HepG2 (cell line): ENCODE results near the gene SFT2D1. TPM values are rescaled to one million over a fixed set of nuclear protein-coding genes. Genes with fewer than 3 reads are reported as not detected.
A peak's percentile ranks its signal among the peaks of the same experiment; 100 is the strongest.

Experiments
- ARNT ChIP-seq: fragments of 450-650 bp; IDR thresholded peaks from 2 replicates; pipeline ENCODE4 v1.6.1; 2017
- ESRRA ChIP-seq: sonication (generic); formaldehyde crosslinking; IDR thresholded peaks from 2 replicates; pipeline ENCODE4 v1.5.1; 2020; ENCODE audit warnings: mild to moderate bottlenecking, low read depth, missing genetic modification reagents
- ETV5 ChIP-seq: IDR thresholded peaks from 2 replicates; pipeline ENCODE4 v1.6.1; 2018; ENCODE audit warnings: missing biosample characterization, missing genetic modification reagents, inconsistent platforms, borderline replicate concordance
- HOXA7 ChIP-seq: sonication (generic); formaldehyde crosslinking; IDR thresholded peaks from 2 replicates; pipeline ENCODE4 v1.8.1; 2022; ENCODE audit warnings: mild to moderate bottlenecking, missing genetic modification reagents, moderate library complexity
- KDM2A ChIP-seq: sonication (generic); formaldehyde crosslinking; IDR thresholded peaks from 2 replicates; pipeline ENCODE4 v1.4.0; 2020; ENCODE audit warnings: low read depth, missing genetic modification reagents, borderline replicate concordance
- MED8 ChIP-seq: sonication (generic); formaldehyde crosslinking; IDR thresholded peaks from 2 replicates; pipeline ENCODE4 v1.8.1; 2023; ENCODE audit warnings: mild to moderate bottlenecking, missing genetic modification reagents; ENCODE audit not compliant: insufficient replicate concordance
- MIXL1 ChIP-seq: IDR thresholded peaks from 2 replicates; pipeline ENCODE4 v1.6.1; 2016
- NKX3-1 ChIP-seq: sonication (generic); formaldehyde crosslinking; IDR thresholded peaks from 2 replicates; pipeline ENCODE4 v1.5.0; 2020; ENCODE audit warnings: missing genetic modification reagents
- NR2F1 ChIP-seq, 2 experiments: fragments of 450-650 bp in 1 of 2; formaldehyde crosslinking in 1 of 2; IDR thresholded peaks; 2 replicates each; pipeline versions ENCODE4 v1.5.0 to v1.6.1; 2016 to 2020; ENCODE audit warnings: mild to moderate bottlenecking in 1 of 2, missing compliant biosample characterization in 1 of 2, missing genetic modification reagents in 1 of 2, moderate library complexity in 1 of 2
- RAD21 ChIP-seq: fragments of 450-650 bp; formaldehyde crosslinking; IDR thresholded peaks from 2 replicates; pipeline ENCODE4 v1.5.0; 2020; ENCODE audit warnings: mild to moderate bottlenecking
- RNF2 ChIP-seq: fragments of 450-650 bp; conservative IDR thresholded peaks from 2 replicates; pipeline ENCODE4 v1.6.1; 2016; ENCODE audit warnings: low read depth
- SMAD1 ChIP-seq: sonication (generic); formaldehyde crosslinking; IDR thresholded peaks from 2 replicates; pipeline ENCODE4 v1.4.0; 2020; ENCODE audit warnings: missing genetic modification reagents, low read depth, mild to moderate bottlenecking, borderline replicate concordance
- SRSF1 ChIP-seq: fragments of 200-400 bp; formaldehyde crosslinking; optimal IDR thresholded peaks from 2 replicates; pipeline ENCODE3; 2017; ENCODE audit warnings: mild to moderate bottlenecking, low read depth, low read length, moderate library complexity
- TFDP2 ChIP-seq: sonication (generic); formaldehyde crosslinking; IDR thresholded peaks from 2 replicates; pipeline ENCODE4 v1.4.0; 2020; ENCODE audit warnings: missing genetic modification reagents
- TOPORS ChIP-seq: sonication (generic); formaldehyde crosslinking; IDR thresholded peaks from 2 replicates; pipeline ENCODE4 v1.8.0; 2023; ENCODE audit warnings: mild to moderate bottlenecking, missing genetic modification reagents
- WIZ ChIP-seq: sonication (generic); formaldehyde crosslinking; IDR thresholded peaks from 2 replicates; pipeline ENCODE4 v1.5.1; 2020; ENCODE audit warnings: mild to moderate bottlenecking, missing genetic modification reagents
- ZBTB21 ChIP-seq: sonication (generic); formaldehyde crosslinking; IDR thresholded peaks from 2 replicates; pipeline ENCODE4 v1.4.0; 2020; ENCODE audit warnings: missing genetic modification reagents
- ZEB1 ChIP-seq: IDR thresholded peaks from 2 replicates; pipeline ENCODE4 v1.6.1; 2012; ENCODE audit warnings: mild to moderate bottlenecking, low read depth, inconsistent platforms; ENCODE audit not compliant: insufficient replicate concordance
- ZNF143 ChIP-seq: sonication (generic); formaldehyde crosslinking; IDR thresholded peaks from 2 replicates; pipeline ENCODE4 v1.4.0; 2020; ENCODE audit warnings: missing genetic modification reagents
- ZNF205 ChIP-seq: IDR thresholded peaks from 2 replicates; pipeline ENCODE4 v1.6.1; 2018; ENCODE audit warnings: missing biosample characterization, missing genetic modification reagents
- ZNF296 ChIP-seq: sonication (generic); formaldehyde crosslinking; conservative IDR thresholded peaks from 2 replicates; pipeline ENCODE4 v1.5.0; 2020; ENCODE audit warnings: mild to moderate bottlenecking, missing genetic modification reagents
- ZNF331 ChIP-seq: sonication (generic); formaldehyde crosslinking; IDR thresholded peaks from 2 replicates; pipeline ENCODE4 v1.4.0; 2020; ENCODE audit warnings: missing genetic modification reagents
- ZNF576 ChIP-seq: sonication (generic); formaldehyde crosslinking; IDR thresholded peaks from 2 replicates; pipeline ENCODE4 v1.4.0; 2020; ENCODE audit warnings: mild to moderate bottlenecking, missing genetic modification reagents
- polyA plus RNA-seq, 8 experiments: library from polyadenylated mRNA; depleted of rRNA in 3 of 8; stranded (reverse) in 7 of 8; unstranded in 1 of 8; fragments of >200 nt; fragmentation: Illumina TruSeq in 4 of 8; extraction: Trizol in 4 of 8; gene quantifications; 2 replicates each; pipeline versions ENCODE4 v1.2.1 to v1.2.3, GENCODE V29; 2011 to 2016; ENCODE audit warnings: low read depth in 4 of 8, missing spikeins in 1 of 8, mixed read lengths in 1 of 8; ENCODE audit not compliant: insufficient read depth in 1 of 8
- total RNA-seq, 5 experiments: library from RNA; depleted of rRNA; stranded (reverse); fragments of >200 nt; fragmentation: Illumina TruSeq; extraction: Trizol; gene quantifications; 2 replicates each; pipeline ENCODE4 v1.2.3, GENCODE V29; 2016; ENCODE audit warnings: low read depth in 1 of 5
- TF ChIP-seq, protein P1 (sequence below): sonication (generic); formaldehyde crosslinking; IDR thresholded peaks from 2 replicates; pipeline ENCODE4 v1.4.0; 2020; ENCODE audit warnings: missing genetic modification reagents, borderline replicate concordance
- TF ChIP-seq, protein P2 (sequence below): sonication (generic); formaldehyde crosslinking; IDR thresholded peaks from 2 replicates; pipeline ENCODE4 v1.4.0; 2020; ENCODE audit warnings: missing genetic modification reagents

Gene SFT2D1
- total and polyA plus RNA-seq, 2 of the 13 experiments (the other 11 are each of a cell fraction or from before 2014, with no cell fraction given): 115 to 147 TPM

DNA sequence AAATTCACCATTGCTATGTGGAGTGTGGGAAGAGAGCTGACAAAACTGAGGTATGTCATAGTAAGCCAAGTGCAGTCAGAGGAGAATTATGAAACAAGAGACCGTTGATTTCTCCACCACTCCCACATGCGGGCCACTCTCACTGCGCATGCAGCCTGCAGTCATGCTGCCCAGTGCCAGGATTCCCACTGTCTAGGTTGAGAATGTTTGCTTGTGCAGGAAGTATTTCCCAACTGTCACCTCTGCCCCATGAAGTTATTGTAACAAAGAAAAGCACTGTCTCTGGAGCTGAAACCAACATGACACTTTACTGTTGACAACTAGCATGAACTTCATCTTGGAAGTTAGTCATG lies 18.7 kb upstream of the SFT2D1 start (continued):
- TF ChIP-seq RNF2 (peak; percentile 91), SRSF1 (no peak), ZNF205 (CRISPR knock-in tag) (peak; percentile 81; the same call in 1 of the 2 replicates), HOXA7 (CRISPR knock-in tag) (0 out of 2 replicates have a peak, but pooled peaks have one; percentile 36), NR2F1 (CRISPR knock-in tag; IDR thresholded peaks at IDR 0.05) (peak; percentile 98), ESRRA (peak; percentile 83), TOPORS (peak; percentile 59; the same call in 1 of the 2 replicates), RAD21 (CRISPR knock-in tag) (peak; percentile 21; the same call in 1 of the 2 replicates), KDM2A (peak; percentile 83; the same call in 1 of the 2 replicates), ZEB1 (peak; percentile 32), MED8 (CRISPR knock-in tag) (peak; percentile 41), ZNF296 (no peak), NKX3-1 (CRISPR knock-in tag) (peak; percentile 93), TFDP2 (CRISPR knock-in tag) (peak; percentile 85), ARNT (no peak), ETV5 (CRISPR knock-in tag) (peak; percentile 98), MIXL1 (CRISPR knock-in tag) (peak; percentile 97), ZBTB21 (CRISPR knock-in tag) (peak; percentile 64; the same call in 1 of the 2 replicates), ZNF143 (CRISPR knock-in tag) (peak; percentile 47; the same call in 1 of the 2 replicates), SMAD1 (CRISPR knock-in tag) (no peak), ZNF331 (CRISPR knock-in tag) (peak; percentile 97), ZNF576 (CRISPR knock-in tag) (no peak), WIZ (CRISPR knock-in tag) (peak; percentile 91; the same call in 1 of the 2 replicates)
- TF ChIP-seq, protein P1, sequence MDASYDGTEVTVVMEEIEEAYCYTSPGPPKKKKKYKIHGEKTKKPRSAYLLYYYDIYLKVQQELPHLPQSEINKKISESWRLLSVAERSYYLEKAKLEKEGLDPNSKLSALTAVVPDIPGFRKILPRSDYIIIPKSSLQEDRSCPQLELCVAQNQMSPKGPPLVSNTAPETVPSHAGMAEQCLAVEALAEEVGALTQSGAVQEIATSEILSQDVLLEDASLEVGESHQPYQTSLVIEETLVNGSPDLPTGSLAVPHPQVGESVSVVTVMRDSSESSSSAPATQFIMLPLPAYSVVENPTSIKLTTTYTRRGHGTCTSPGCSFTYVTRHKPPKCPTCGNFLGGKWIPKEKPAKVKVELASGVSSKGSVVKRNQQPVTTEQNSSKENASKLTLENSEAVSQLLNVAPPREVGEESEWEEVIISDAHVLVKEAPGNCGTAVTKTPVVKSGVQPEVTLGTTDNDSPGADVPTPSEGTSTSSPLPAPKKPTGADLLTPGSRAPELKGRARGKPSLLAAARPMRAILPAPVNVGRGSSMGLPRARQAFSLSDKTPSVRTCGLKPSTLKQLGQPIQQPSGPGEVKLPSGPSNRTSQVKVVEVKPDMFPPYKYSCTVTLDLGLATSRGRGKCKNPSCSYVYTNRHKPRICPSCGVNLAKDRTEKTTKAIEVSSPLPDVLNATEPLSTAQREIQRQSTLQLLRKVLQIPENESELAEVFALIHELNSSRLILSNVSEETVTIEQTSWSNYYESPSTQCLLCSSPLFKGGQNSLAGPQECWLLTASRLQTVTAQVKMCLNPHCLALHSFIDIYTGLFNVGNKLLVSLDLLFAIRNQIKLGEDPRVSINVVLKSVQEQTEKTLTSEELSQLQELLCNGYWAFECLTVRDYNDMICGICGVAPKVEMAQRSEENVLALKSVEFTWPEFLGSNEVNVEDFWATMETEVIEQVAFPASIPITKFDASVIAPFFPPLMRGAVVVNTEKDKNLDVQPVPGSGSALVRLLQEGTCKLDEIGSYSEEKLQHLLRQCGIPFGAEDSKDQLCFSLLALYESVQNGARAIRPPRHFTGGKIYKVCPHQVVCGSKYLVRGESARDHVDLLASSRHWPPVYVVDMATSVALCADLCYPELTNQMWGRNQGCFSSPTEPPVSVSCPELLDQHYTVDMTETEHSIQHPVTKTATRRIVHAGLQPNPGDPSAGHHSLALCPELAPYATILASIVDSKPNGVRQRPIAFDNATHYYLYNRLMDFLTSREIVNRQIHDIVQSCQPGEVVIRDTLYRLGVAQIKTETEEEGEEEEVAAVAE (CRISPR knock-in tag): peak; percentile 79; the same call in 1 of the 2 replicates
- TF ChIP-seq, protein P2, sequence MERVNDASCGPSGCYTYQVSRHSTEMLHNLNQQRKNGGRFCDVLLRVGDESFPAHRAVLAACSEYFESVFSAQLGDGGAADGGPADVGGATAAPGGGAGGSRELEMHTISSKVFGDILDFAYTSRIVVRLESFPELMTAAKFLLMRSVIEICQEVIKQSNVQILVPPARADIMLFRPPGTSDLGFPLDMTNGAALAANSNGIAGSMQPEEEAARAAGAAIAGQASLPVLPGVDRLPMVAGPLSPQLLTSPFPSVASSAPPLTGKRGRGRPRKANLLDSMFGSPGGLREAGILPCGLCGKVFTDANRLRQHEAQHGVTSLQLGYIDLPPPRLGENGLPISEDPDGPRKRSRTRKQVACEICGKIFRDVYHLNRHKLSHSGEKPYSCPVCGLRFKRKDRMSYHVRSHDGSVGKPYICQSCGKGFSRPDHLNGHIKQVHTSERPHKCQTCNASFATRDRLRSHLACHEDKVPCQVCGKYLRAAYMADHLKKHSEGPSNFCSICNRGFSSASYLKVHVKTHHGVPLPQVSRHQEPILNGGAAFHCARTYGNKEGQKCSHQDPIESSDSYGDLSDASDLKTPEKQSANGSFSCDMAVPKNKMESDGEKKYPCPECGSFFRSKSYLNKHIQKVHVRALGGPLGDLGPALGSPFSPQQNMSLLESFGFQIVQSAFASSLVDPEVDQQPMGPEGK (CRISPR knock-in tag): peak; percentile 85
